Measurements from ENCODE around the gene TRDN.
"Not testable (repeated sequence)": the region's sequence is repeated elsewhere in the genome, so short reads cannot be mapped to it uniquely, and the experiment has no call there.

Gene TRDN

GRCh38 chr6:123604067-123604466 is 32.7 kb downstream of the TRDN start:
- Mint-ChIP-seq H3K9me3 (no peaks in the 10 kb centered on the region), H3K4me1 (ENCODE audit: low read depth) (no peaks in the 10 kb centered on the region), H3K36me3 (ENCODE audit: low read depth) (no peaks in the 10 kb centered on the region), H3K27ac (no peak overlapping the region), H3K27me3 (ENCODE audit: low read depth) (no peaks in the 10 kb centered on the region), H3K4me3 (no peak overlapping the region)
- DNase-seq (ENCODE audit: low spot score), result no peak

- no peaks in the 10 kb centered on the region for H3K4me1 Mint-ChIP-seq (ENCODE audit: low read depth)
- H3K9me3 Mint-ChIP-seq, result no peaks in the 10 kb centered on the region
- H3K4me3 Mint-ChIP-seq, result no peak overlapping the region
- no peaks in the 10 kb centered on the region for H3K36me3 Mint-ChIP-seq (ENCODE audit: low read depth)
- no peak overlapping the region for H3K27ac Mint-ChIP-seq
- no peaks in the 10 kb centered on the region for H3K27me3 Mint-ChIP-seq (ENCODE audit: low read depth)
- DNase-seq (ENCODE audit: low spot score), result no peak
Observed at GRCh38 chr6:123598011-123598410, 38.7 kb downstream of the TRDN start.

- H3K36me3 Mint-ChIP-seq (ENCODE audit: low read depth), result no peaks in the 10 kb centered on the region
- no peaks in the 10 kb centered on the region for H3K4me1 Mint-ChIP-seq (ENCODE audit: low read depth)
- H3K9me3 Mint-ChIP-seq, result no peaks in the 10 kb centered on the region
- no peak for DNase-seq (ENCODE audit: low spot score)
- H3K27me3 Mint-ChIP-seq (ENCODE audit: low read depth), result no peaks in the 10 kb centered on the region
- no peak overlapping the region for H3K4me3 Mint-ChIP-seq
- no peak overlapping the region for H3K27ac Mint-ChIP-seq
Observed at GRCh38 chr6:123594776-123595175, 42.0 kb downstream of the TRDN start.

GRCh38 chr6:123592426-123592825 is 44.3 kb downstream of the TRDN start:
- no peaks in the 10 kb centered on the region for H3K9me3 Mint-ChIP-seq

GRCh38 chr6:123589973-123590372 is 46.8 kb downstream of the TRDN start:
- no peak for DNase-seq (ENCODE audit: low spot score)
- no peaks in the 10 kb centered on the region for H3K36me3 Mint-ChIP-seq (ENCODE audit: low read depth)
- H3K9me3 Mint-ChIP-seq, result no peaks in the 10 kb centered on the region
- H3K4me3 Mint-ChIP-seq, result no peak overlapping the region
- H3K4me1 Mint-ChIP-seq (ENCODE audit: low read depth), result no peaks in the 10 kb centered on the region
- H3K27ac Mint-ChIP-seq, result no peak overlapping the region
- H3K27me3 Mint-ChIP-seq (ENCODE audit: low read depth), result no peaks in the 10 kb centered on the region

More at GRCh38 chr6:123592426-123592825, 44.3 kb downstream of the TRDN start:
- H3K4me1 Mint-ChIP-seq (ENCODE audit: low read depth), result no peaks in the 10 kb centered on the region
- no peak for DNase-seq (ENCODE audit: low spot score)
- H3K4me3 Mint-ChIP-seq, result no peak overlapping the region
- no peaks in the 10 kb centered on the region for H3K27me3 Mint-ChIP-seq (ENCODE audit: low read depth)
- H3K27ac Mint-ChIP-seq, result no peak overlapping the region
- no peaks in the 10 kb centered on the region for H3K36me3 Mint-ChIP-seq (ENCODE audit: low read depth)

- no peaks in the 10 kb centered on the region for H3K9me3 Mint-ChIP-seq
- no peak overlapping the region for H3K27ac Mint-ChIP-seq
- H3K36me3 Mint-ChIP-seq (ENCODE audit: low read depth), result no peaks in the 10 kb centered on the region
Observed at GRCh38 chr6:123589317-123589716, 47.4 kb downstream of the TRDN start.

GRCh38 chr6:123588546-123588895 is 48.2 kb downstream of the TRDN start:
- no peak overlapping the region for H3K27ac Mint-ChIP-seq
- DNase-seq (ENCODE audit: low spot score), result no peak
- no peak overlapping the region for H3K4me3 Mint-ChIP-seq
- no peaks in the 10 kb centered on the region for H3K36me3 Mint-ChIP-seq (ENCODE audit: low read depth)
- H3K9me3 Mint-ChIP-seq, result no peaks in the 10 kb centered on the region
- no peaks in the 10 kb centered on the region for H3K4me1 Mint-ChIP-seq (ENCODE audit: low read depth)
- H3K27me3 Mint-ChIP-seq (ENCODE audit: low read depth), result no peaks in the 10 kb centered on the region

More at GRCh38 chr6:123589317-123589716, 47.4 kb downstream of the TRDN start:
- Mint-ChIP-seq H3K4me3 (no peak overlapping the region), H3K4me1 (ENCODE audit: low read depth) (no peaks in the 10 kb centered on the region), H3K27me3 (ENCODE audit: low read depth) (no peaks in the 10 kb centered on the region)
- no peak for DNase-seq (ENCODE audit: low spot score)

- no peaks in the 10 kb centered on the region for H3K27me3 Mint-ChIP-seq (ENCODE audit: low read depth)
- no peaks in the 10 kb centered on the region for H3K36me3 Mint-ChIP-seq (ENCODE audit: low read depth)
- H3K4me1 Mint-ChIP-seq (ENCODE audit: low read depth), result no peaks in the 10 kb centered on the region
- no peak overlapping the region for H3K4me3 Mint-ChIP-seq
- no peak for DNase-seq (ENCODE audit: low spot score)
- H3K27ac Mint-ChIP-seq, result no peak overlapping the region
- no peaks in the 10 kb centered on the region for H3K9me3 Mint-ChIP-seq
Observed at GRCh38 chr6:123587838-123588545, 48.8 kb downstream of the TRDN start.

GRCh38 chr6:123587407-123587806 is 49.3 kb downstream of the TRDN start:
- not testable (repeated sequence) for H3K4me3 Mint-ChIP-seq; H3K27ac Mint-ChIP-seq; H3K4me1 Mint-ChIP-seq (ENCODE audit: low read depth); DNase-seq (ENCODE audit: low spot score); H3K36me3 Mint-ChIP-seq (ENCODE audit: low read depth); H3K9me3 Mint-ChIP-seq; H3K27me3 Mint-ChIP-seq (ENCODE audit: low read depth)

GRCh38 chr6:123580331-123580730 is 56.4 kb downstream of the TRDN start:
- no peak overlapping the region for H3K4me3 Mint-ChIP-seq
- no peak overlapping the region for H3K27ac Mint-ChIP-seq
- no peaks in the 10 kb centered on the region for H3K4me1 Mint-ChIP-seq (ENCODE audit: low read depth)
- H3K36me3 Mint-ChIP-seq (ENCODE audit: low read depth), result no peaks in the 10 kb centered on the region
- DNase-seq (ENCODE audit: low spot score), result no peak
- H3K27me3 Mint-ChIP-seq (ENCODE audit: low read depth), result no peaks in the 10 kb centered on the region
- peaks cover 5% of the 10 kb centered on the region for H3K9me3 Mint-ChIP-seq

- Mint-ChIP-seq H3K9me3 (no peaks in the 10 kb centered on the region), H3K4me1 (ENCODE audit: low read depth) (no peaks in the 10 kb centered on the region), H3K4me3 (no peak overlapping the region)
Observed at GRCh38 chr6:123575188-123575587, 61.6 kb downstream of the TRDN start.

GRCh38 chr6:123570813-123571684 is 65.7 kb downstream of the TRDN start:
- no peak for DNase-seq (ENCODE audit: low spot score)
- H3K4me3 Mint-ChIP-seq, result no peak overlapping the region
- H3K27me3 Mint-ChIP-seq (ENCODE audit: low read depth), result no peaks in the 10 kb centered on the region
- H3K9me3 Mint-ChIP-seq, result no peaks in the 10 kb centered on the region
- no peaks in the 10 kb centered on the region for H3K4me1 Mint-ChIP-seq (ENCODE audit: low read depth)
- no peak overlapping the region for H3K27ac Mint-ChIP-seq
- no peaks in the 10 kb centered on the region for H3K36me3 Mint-ChIP-seq (ENCODE audit: low read depth)

More at GRCh38 chr6:123575188-123575587, 61.6 kb downstream of the TRDN start:
- Mint-ChIP-seq H3K27me3 (ENCODE audit: low read depth) (no peaks in the 10 kb centered on the region), H3K36me3 (ENCODE audit: low read depth) (no peaks in the 10 kb centered on the region), H3K27ac (no peak overlapping the region)
- no peak for DNase-seq (ENCODE audit: low spot score)

GRCh38 chr6:123569575-123569974 is 67.2 kb downstream of the TRDN start:
- H3K4me1 Mint-ChIP-seq (ENCODE audit: low read depth), result no peaks in the 10 kb centered on the region
- H3K27me3 Mint-ChIP-seq (ENCODE audit: low read depth), result no peaks in the 10 kb centered on the region
- H3K36me3 Mint-ChIP-seq (ENCODE audit: low read depth), result no peaks in the 10 kb centered on the region
- no peak overlapping the region for H3K4me3 Mint-ChIP-seq
- DNase-seq (ENCODE audit: low spot score), result no peak
- H3K9me3 Mint-ChIP-seq, result no peaks in the 10 kb centered on the region
- H3K27ac Mint-ChIP-seq, result no peak overlapping the region

- H3K9me3 Mint-ChIP-seq, result no peaks in the 10 kb centered on the region
- DNase-seq (ENCODE audit: low spot score), result no peak
- H3K27ac Mint-ChIP-seq, result no peak overlapping the region
- H3K4me1 Mint-ChIP-seq (ENCODE audit: low read depth), result no peaks in the 10 kb centered on the region
- H3K27me3 Mint-ChIP-seq (ENCODE audit: low read depth), result no peaks in the 10 kb centered on the region
- H3K4me3 Mint-ChIP-seq, result no peak overlapping the region
- no peaks in the 10 kb centered on the region for H3K36me3 Mint-ChIP-seq (ENCODE audit: low read depth)
Observed at GRCh38 chr6:123565529-123565928, 71.2 kb downstream of the TRDN start.

Measured in T-helper 2 cell treated with Interferon-gamma antibody and Interleukin-4, amounts not matched to agents 5 μg/mL and 100 μg/mL, for 36 hours (primary cell).